ENCODE results near the gene FMNL3.
"Not testable (repeated sequence)": the region's sequence is repeated elsewhere in the genome, so short reads cannot be mapped to it uniquely, and the experiment has no call there.

The FMNL3 gene

GRCh38 chr12:49632986-49633702 is 74.1 kb downstream of the FMNL3 start:
- DNase-seq (ENCODE audit: low read depth in 2 of 2, low spot score in 1 of 2), result no peak

- no peak for DNase-seq (ENCODE audit: low read depth in 2 of 2, low spot score in 1 of 2)
Measured at GRCh38 chr12:49632401-49632800, 74.8 kb downstream of the FMNL3 start.

- no peak for DNase-seq (ENCODE audit: low read depth in 2 of 2, low spot score in 1 of 2)
Measured at GRCh38 chr12:49631336-49631907, 75.8 kb downstream of the FMNL3 start.

- DNase-seq (ENCODE audit: low read depth in 2 of 2, low spot score in 1 of 2), result no peak
Measured at GRCh38 chr12:49627752-49628360, 79.3 kb downstream of the FMNL3 start.

- no peak for DNase-seq (ENCODE audit: low read depth in 2 of 2, low spot score in 1 of 2)
Measured at GRCh38 chr12:49626836-49627235, 80.4 kb downstream of the FMNL3 start.

GRCh38 chr12:49626169-49626835 is 80.9 kb downstream of the FMNL3 start:
- no peak for DNase-seq (ENCODE audit: low read depth in 2 of 2, low spot score in 1 of 2)

- DNase-seq (ENCODE audit: low read depth in 2 of 2, low spot score in 1 of 2), result no peak
Measured at GRCh38 chr12:49624921-49625577, 82.2 kb downstream of the FMNL3 start.

- peak; percentile 59 to 72 for DNase-seq (ENCODE audit: low read depth in 2 of 2, low spot score in 1 of 2)
Measured at GRCh38 chr12:49623142-49623904, 83.9 kb downstream of the FMNL3 start, which contains the start of gene PRPF40B. TSS of gene PRPF40B (plus strand) at chr12:49623561. CDS start at chr12:49623591, 30 bp downstream.

GRCh38 chr12:49622501-49623141 is 84.6 kb downstream of the FMNL3 start:
- DNase-seq (ENCODE audit: low read depth in 2 of 2, low spot score in 1 of 2), result peak in 1 of 2 donors; percentile 8

GRCh38 chr12:49621651-49622500 is 85.3 kb downstream of the FMNL3 start:
- DNase-seq (ENCODE audit: low read depth in 2 of 2, low spot score in 1 of 2), result no peak

GRCh38 chr12:49619286-49619685 is 87.9 kb downstream of the FMNL3 start:
- no peak for DNase-seq (ENCODE audit: low read depth in 2 of 2, low spot score in 1 of 2)

GRCh38 chr12:49618576-49618975 is 88.6 kb downstream of the FMNL3 start:
- DNase-seq (ENCODE audit: low read depth in 2 of 2, low spot score in 1 of 2), result no peak

- no peak for DNase-seq (ENCODE audit: low read depth in 2 of 2, low spot score in 1 of 2)
Measured at GRCh38 chr12:49616533-49617219, 90.5 kb downstream of the FMNL3 start.

GRCh38 chr12:49615725-49616124 is 91.5 kb downstream of the FMNL3 start:
- DNase-seq (ENCODE audit: low read depth in 2 of 2, low spot score in 1 of 2), result no peak

GRCh38 chr12:49612210-49612609 is 95.0 kb downstream of the FMNL3 start:
- DNase-seq (ENCODE audit: low read depth in 2 of 2, low spot score in 1 of 2), result no peak

GRCh38 chr12:49610785-49611184 is 96.4 kb downstream of the FMNL3 start:
- DNase-seq (ENCODE audit: low read depth in 2 of 2, low spot score in 1 of 2), result not testable (repeated sequence)

GRCh38 chr12:49609875-49610154 is 97.4 kb downstream of the FMNL3 start:
- DNase-seq (ENCODE audit: low read depth in 2 of 2, low spot score in 1 of 2), result no peak

- no peak for DNase-seq (ENCODE audit: low read depth in 2 of 2, low spot score in 1 of 2)
Measured at GRCh38 chr12:49609059-49609874, 97.9 kb downstream of the FMNL3 start.

Measured in stimulated activated CD8-positive, alpha-beta memory T cell treated with anti-CD3 and anti-CD28 coated beads, Interleukin-4, amount 100 ng/mL, for 1 hour (primary cell).